WI38 (cell line): Measurements from ENCODE around the gene ROGDI.

Experiments used
- H3K4me3 ChIP-seq: 2 replicates; pipeline ENCODE4 v1.5.1; 2011; ENCODE audit warnings: low read depth, mild to moderate bottlenecking, control low read depth, low read length
- TF ChIP-seq, protein P1 (sequence below): IDR thresholded peaks from 2 replicates; pipeline ENCODE4 v1.5.1; 2012; ENCODE audit warnings: low read depth, mild to moderate bottlenecking, control low read depth, low read length

Gene ROGDI

DNA sequence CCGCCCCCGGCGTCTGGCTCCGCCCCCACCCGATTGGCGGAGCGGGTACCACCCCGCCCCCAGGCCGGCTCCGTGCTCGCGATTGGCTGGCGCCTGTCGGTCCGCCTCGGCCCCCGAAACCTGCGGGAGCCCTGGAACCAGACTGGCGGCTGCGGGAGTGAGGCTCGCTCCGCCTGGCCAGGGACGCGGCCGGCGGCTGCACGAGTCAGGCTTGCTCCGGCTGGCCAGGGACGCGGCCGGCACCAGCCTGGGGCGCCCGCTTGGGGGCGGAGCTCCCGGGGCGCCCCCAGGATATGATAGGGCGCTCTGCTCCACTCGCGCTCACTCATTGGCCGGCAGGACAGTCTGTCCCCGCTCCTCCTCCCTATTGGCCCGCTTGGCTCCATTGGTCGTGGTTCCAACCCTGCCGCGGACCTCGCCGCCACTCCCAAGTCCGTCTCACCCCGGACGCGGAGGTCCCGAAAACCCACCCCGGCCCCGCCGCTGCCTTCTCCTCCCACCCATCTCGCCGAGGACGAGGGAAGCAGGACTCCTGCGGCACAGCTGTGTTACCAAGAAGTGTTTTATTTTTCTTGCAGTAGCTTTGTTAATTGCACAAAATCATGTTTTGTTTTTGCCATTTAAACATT, 340 bp upstream of the ROGDI start:
- TF ChIP-seq, protein P1, sequence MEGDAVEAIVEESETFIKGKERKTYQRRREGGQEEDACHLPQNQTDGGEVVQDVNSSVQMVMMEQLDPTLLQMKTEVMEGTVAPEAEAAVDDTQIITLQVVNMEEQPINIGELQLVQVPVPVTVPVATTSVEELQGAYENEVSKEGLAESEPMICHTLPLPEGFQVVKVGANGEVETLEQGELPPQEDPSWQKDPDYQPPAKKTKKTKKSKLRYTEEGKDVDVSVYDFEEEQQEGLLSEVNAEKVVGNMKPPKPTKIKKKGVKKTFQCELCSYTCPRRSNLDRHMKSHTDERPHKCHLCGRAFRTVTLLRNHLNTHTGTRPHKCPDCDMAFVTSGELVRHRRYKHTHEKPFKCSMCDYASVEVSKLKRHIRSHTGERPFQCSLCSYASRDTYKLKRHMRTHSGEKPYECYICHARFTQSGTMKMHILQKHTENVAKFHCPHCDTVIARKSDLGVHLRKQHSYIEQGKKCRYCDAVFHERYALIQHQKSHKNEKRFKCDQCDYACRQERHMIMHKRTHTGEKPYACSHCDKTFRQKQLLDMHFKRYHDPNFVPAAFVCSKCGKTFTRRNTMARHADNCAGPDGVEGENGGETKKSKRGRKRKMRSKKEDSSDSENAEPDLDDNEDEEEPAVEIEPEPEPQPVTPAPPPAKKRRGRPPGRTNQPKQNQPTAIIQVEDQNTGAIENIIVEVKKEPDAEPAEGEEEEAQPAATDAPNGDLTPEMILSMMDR = no peak
- peak overlapping the region; percentile 75 for H3K4me3 ChIP-seq

DNA sequence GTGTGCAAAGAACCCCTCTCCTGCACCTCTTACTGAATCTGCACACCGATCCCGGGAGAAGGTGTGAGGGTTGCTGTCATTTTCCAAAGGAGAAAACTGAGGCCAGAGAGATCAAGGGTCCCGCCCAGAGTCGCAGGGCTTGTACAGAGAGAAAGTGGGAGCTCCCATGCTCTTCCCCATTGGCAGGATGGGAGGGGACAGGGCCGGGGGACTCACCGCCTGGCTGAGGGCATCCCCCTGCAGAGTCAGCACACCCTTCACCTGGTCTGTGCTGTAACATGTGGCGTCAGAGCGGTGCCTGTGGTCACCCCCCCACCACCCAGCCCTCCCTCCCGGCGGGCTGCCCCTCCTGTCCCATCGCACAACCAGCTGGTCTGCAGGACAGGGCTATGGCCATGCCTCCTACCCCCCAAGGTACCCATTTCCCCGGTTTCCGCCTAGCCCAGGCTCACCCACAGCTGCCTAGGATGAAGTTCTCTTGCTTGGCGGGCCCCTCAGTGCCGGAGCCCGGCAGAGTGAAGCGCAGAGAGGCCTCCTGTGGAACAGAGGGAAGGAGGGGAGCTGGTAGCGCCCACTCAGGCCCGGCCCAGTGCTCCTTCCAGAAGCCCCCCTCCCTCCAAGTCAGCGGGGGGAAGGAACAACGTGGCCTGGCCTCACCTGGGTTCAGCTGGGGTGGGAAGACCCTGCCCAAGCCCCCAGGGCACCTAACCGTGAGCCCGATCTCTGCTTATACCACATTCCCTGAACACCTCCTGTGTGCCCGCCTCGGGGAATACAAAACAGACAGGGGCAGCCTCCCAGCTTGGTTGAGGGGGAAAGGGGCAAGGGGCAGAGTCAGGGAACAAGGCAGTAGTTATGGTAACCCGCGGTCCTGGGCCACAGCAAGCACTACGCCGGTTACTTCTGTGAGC, 1.1 kb downstream of the ROGDI start:
- H3K4me3 ChIP-seq = peak overlapping the region; percentile 75
- TF ChIP-seq, protein P1 = no peak

DNA sequence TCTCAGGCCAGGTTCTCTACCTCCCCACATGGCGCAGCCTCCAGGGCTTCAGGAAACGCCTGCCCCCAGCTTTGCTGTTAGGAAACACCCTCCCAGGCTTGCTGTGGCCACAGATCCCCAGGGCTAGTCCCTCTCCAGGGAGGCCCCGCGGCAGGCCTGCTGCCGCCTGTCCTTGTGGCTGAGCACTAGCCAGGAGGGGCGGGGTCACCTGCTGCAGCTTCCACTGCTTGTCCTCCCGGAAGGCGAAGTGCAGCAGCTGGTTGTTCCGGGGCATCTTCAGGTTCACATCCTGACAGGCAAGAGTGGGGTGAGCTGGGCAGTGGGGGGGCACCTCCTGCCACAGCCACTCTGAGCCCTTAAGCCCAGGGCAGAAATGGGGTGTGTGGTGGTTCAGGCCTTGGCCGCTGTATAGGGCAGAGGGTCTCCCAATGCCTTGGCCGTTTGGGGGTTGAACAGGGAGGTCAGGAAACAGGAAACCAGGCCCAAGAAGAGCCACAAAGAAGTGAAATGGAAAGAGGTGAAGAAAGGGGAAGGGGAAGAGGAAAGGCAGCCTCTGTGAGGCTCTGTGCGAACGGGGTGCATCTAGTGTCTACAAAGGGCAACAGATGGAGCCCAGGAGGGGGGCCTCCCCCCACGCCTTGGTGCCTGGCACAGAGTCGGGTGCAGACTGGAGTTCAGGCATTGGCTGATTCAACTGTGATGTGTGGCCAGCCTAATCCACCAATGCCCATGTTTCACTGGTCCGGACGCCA, 2.0 kb downstream of the ROGDI start:
- H3K4me3 ChIP-seq = no peak overlapping the region

DNA sequence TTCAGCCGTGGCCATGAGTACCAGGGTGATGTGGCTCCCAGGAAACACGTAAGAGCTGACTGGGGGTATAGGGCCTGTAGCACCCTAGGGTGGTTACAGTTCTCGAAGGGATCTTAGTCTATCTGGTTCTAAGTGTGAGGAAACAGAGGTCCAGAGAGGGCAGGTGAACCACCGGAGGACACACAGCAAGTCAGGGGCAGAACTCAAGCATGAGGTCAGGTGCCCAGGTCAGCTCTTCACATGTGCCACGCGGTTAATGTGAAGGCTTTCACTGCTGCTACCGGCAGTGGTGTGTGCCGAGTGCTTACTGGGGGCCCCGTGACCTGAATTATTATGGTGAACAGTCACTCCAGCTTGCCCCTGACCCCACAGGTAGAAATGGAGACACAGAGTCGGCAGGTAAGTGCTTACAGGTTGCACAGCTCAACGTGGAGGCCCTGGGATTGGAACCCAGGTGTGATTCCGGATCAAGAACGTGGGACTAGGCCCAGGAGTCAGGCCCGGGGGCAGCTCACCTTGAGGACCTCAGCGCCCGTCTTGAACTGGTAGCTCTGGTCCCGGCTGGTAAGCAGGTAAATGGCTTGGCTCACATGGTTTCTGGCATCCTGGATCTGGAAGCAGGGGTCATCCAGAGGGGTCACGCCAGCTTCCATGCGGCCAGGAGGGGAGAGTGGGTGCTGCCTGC, 3.1 kb downstream of the ROGDI start:
- H3K4me3 ChIP-seq = no peak overlapping the region
- TF ChIP-seq, protein P1 = no peak

More for the DNA sequence above, 2.0 kb downstream of the ROGDI start:
- TF ChIP-seq, protein P1 = no peak

DNA sequence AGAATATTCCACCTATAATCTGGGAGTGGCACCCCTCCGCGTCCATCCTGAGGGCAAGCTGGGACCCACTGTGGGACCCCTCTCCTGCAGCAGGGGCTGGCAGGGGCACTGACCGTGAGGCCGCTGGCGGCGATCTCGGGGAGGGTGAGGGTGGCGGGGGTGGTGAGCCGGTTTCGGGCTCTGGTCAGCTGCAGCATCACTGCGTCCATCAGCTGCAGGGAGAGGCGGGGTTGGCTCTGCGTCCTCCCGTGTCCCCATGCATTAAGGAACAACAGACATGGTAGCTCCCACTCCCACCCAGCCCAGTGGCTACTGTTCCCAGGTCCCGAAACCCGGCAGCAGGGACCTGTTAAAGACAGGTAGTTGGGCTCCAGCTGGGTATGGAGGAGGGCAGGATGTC, 4.0 kb downstream of the ROGDI start:
- TF ChIP-seq, protein P1 = no peak

DNA sequence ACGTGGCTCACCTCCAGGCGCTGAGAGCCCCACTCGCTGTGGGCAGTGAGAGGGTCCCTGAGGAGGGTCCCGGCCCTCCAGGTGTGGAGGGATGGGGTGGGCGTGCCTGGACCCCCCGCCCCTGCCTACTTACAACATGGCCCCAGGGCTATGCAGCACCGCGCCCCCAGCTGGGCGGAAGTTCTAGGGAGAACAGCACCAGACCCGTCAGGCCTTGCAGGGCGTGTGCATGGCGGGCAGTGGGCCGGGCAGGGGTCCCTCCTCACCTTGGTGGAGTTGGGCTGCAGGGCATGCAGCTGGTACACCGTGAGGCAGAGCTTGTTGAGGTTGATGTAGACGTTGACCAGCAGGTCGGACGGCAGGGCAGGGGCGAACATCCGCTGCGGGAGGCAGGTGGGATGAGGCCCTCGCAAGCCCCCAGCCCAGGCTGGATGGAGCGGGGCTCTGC, 4.6 kb downstream of the ROGDI start:
- H3K4me3 ChIP-seq = no peak overlapping the region
- TF ChIP-seq, protein P1 = no peak

More for the DNA sequence above, 4.0 kb downstream of the ROGDI start:
- H3K4me3 ChIP-seq = no peak overlapping the region
